Ishikawa (cell line): ENCODE results near the gene EFCAB5.

ENCODE experiments used
- CEBPB ChIP-seq: IDR thresholded peaks from 2 replicates; pipeline ENCODE4 v1.6.1; 2012
- CREB1 ChIP-seq: IDR thresholded peaks from 2 replicates; pipeline ENCODE4 v1.6.1; 2012; ENCODE audit warnings: low read depth
- EGR1 ChIP-seq: IDR thresholded peaks from 2 replicates; pipeline ENCODE4 v1.6.1; 2012
- EP300 ChIP-seq: IDR thresholded peaks from 2 replicates; pipeline ENCODE4 v1.6.1; 2012; ENCODE audit warnings: borderline replicate concordance
- FOXM1 ChIP-seq: IDR thresholded peaks from 2 replicates; pipeline ENCODE4 v1.6.1; 2012; ENCODE audit warnings: low read depth, borderline replicate concordance
- NFIC ChIP-seq: IDR thresholded peaks from 2 replicates; pipeline ENCODE4 v1.6.1; 2012
- RAD21 ChIP-seq: IDR thresholded peaks from 2 replicates; pipeline ENCODE4 v1.6.1; 2012; ENCODE audit warnings: low read depth
- TAF1 ChIP-seq: IDR thresholded peaks from 2 replicates; pipeline ENCODE4 v1.6.1; 2012; ENCODE audit warnings: low read depth, mild to moderate bottlenecking
- TCF12 ChIP-seq: IDR thresholded peaks from 2 replicates; pipeline ENCODE4 v1.6.1; 2012; ENCODE audit warnings: low read depth
- TEAD4 ChIP-seq: IDR thresholded peaks from 2 replicates; pipeline ENCODE4 v1.6.1; 2012
- YY1 ChIP-seq: IDR thresholded peaks from 2 replicates; pipeline ENCODE4 v1.6.1; 2012; ENCODE audit warnings: low read depth
- ZBTB7A ChIP-seq: IDR thresholded peaks from 2 replicates; pipeline ENCODE4 v1.6.1; 2012; ENCODE audit warnings: low read depth
- TF ChIP-seq, protein P1 (sequence below): IDR thresholded peaks from 2 replicates; pipeline ENCODE4 v1.6.1; 2012
- TF ChIP-seq, protein P2 (sequence below): IDR thresholded peaks from 2 replicates; pipeline ENCODE4 v1.6.1; 2012
- TF ChIP-seq, protein P3 (sequence below): IDR thresholded peaks from 2 replicates; pipeline ENCODE4 v1.6.1; 2012; ENCODE audit warnings: low read depth, mild to moderate bottlenecking

The EFCAB5 gene

DNA sequence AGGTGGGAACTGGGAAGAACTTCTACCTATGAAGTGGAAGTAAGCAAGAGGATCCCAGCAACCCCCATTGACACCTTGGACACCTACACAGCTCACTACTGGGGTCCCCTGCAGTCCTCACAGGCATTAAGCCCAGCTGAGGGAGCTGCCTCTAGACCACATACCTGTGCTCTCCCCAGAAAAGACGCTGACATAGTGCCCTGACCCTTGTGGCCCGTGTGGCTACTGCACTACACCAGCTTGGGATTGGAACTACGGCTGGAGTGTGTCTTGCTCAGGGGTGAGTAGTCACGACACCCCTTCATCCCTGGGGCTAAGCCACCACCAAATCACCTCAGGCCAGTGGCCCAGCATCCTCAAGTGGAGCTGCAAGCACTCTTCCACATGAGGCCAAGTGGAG lies 120.9 kb downstream of the EFCAB5 start:
- no peak for TF ChIP-seq FOXM1
- TF ChIP-seq TCF12 = no peak
- TF ChIP-seq RAD21 = no peak
- TF ChIP-seq CREB1 = no peak
- TF ChIP-seq TAF1 = no peak
- TF ChIP-seq, protein P1, sequence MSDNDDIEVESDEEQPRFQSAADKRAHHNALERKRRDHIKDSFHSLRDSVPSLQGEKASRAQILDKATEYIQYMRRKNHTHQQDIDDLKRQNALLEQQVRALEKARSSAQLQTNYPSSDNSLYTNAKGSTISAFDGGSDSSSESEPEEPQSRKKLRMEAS = no peak
- TF ChIP-seq CEBPB = no peak
- TF ChIP-seq EGR1 = no peak
- no peak for TF ChIP-seq YY1
- TF ChIP-seq TEAD4 = no peak
- TF ChIP-seq, protein P2, sequence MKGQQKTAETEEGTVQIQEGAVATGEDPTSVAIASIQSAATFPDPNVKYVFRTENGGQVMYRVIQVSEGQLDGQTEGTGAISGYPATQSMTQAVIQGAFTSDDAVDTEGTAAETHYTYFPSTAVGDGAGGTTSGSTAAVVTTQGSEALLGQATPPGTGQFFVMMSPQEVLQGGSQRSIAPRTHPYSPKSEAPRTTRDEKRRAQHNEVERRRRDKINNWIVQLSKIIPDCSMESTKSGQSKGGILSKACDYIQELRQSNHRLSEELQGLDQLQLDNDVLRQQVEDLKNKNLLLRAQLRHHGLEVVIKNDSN = no peak
- no peak for TF ChIP-seq EP300

DNA sequence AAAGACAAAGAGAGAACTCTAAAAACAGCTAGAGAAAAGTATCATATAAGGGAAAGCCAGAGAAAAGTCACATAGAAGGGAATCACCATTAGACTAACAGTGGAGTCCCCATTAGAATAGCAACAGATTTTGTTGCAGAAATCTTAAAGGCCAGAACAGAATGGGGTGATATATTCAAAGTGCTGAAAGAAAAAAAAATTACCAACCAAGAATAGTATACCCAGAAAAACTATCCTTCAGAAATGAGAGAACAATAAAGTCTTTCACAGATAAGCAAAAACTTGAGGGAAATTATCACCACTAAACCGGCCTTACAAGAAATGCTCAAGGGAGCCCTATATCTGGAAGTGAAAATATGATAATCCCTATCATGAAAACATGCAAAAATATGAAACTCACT lies 123.3 kb downstream of the EFCAB5 start:
- no peak for TF ChIP-seq CEBPB
- TF ChIP-seq ZBTB7A = no peak
- TF ChIP-seq TCF12 = no peak
- TF ChIP-seq YY1 = no peak
- TF ChIP-seq NFIC = no peak
- TF ChIP-seq, protein P3, sequence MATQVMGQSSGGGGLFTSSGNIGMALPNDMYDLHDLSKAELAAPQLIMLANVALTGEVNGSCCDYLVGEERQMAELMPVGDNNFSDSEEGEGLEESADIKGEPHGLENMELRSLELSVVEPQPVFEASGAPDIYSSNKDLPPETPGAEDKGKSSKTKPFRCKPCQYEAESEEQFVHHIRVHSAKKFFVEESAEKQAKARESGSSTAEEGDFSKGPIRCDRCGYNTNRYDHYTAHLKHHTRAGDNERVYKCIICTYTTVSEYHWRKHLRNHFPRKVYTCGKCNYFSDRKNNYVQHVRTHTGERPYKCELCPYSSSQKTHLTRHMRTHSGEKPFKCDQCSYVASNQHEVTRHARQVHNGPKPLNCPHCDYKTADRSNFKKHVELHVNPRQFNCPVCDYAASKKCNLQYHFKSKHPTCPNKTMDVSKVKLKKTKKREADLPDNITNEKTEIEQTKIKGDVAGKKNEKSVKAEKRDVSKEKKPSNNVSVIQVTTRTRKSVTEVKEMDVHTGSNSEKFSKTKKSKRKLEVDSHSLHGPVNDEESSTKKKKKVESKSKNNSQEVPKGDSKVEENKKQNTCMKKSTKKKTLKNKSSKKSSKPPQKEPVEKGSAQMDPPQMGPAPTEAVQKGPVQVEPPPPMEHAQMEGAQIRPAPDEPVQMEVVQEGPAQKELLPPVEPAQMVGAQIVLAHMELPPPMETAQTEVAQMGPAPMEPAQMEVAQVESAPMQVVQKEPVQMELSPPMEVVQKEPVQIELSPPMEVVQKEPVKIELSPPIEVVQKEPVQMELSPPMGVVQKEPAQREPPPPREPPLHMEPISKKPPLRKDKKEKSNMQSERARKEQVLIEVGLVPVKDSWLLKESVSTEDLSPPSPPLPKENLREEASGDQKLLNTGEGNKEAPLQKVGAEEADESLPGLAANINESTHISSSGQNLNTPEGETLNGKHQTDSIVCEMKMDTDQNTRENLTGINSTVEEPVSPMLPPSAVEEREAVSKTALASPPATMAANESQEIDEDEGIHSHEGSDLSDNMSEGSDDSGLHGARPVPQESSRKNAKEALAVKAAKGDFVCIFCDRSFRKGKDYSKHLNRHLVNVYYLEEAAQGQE = no peak
- TF ChIP-seq TAF1 = no peak
- TF ChIP-seq CREB1 = no peak
- TF ChIP-seq TEAD4 = no peak
- TF ChIP-seq RAD21 = no peak
- no peak for TF ChIP-seq EP300
- TF ChIP-seq, protein P2 = no peak
- TF ChIP-seq EGR1 = no peak
- no peak for TF ChIP-seq FOXM1

DNA sequence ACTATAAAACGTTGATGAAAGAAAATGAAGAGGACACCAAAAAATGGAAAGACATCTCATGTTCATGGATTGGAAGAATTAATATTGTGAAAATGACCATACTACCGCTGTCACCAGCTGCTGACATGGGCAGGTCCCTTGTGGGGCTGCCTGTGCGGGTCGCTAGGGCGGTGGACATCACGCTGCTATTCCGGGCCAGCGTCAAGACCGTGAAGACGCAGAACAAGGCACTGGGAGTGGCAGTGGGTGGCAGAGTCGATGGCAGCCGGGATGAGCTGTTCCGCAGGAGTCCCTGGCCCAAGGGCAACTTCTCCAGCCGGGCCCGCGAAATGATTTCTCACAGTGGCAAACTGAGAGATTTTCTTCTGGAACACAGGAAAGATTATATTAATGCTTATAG lies 127.0 kb downstream of the EFCAB5 start:
- no peak for TF ChIP-seq TAF1
- no peak for TF ChIP-seq RAD21
- no peak for TF ChIP-seq TCF12
- no peak for TF ChIP-seq CEBPB
- TF ChIP-seq NFIC = no peak
- TF ChIP-seq, protein P3 = no peak
- TF ChIP-seq CREB1 = no peak
- TF ChIP-seq EGR1 = no peak
- TF ChIP-seq FOXM1 = no peak
- no peak for TF ChIP-seq TEAD4
- TF ChIP-seq, protein P1 = no peak

DNA sequence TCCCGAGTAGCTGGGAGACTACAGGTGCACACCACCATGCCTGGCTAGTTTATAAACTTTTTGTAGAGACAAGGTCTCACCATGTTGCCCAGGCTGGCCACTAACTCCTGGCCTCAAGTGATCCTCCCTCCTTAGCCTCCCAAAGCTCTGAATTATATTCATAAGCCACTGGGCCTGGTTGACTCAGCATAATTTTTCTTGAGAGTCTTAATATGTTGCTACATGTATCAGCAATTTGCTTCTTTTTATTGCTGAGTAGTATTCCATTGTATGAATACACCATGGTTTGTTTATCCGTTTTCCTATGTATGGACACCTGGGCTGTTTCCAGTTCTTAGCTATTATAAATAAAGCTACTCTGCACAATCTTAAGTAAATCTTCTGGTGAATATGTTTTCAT lies 132.8 kb downstream of the EFCAB5 start:
- no peak for TF ChIP-seq RAD21
- TF ChIP-seq YY1 = no peak
- TF ChIP-seq ZBTB7A = no peak
- TF ChIP-seq CEBPB = no peak
- TF ChIP-seq TCF12 = no peak
- TF ChIP-seq TAF1 = no peak
- no peak for TF ChIP-seq NFIC
- TF ChIP-seq CREB1 = no peak
- TF ChIP-seq, protein P3 = no peak
- TF ChIP-seq, protein P2 = no peak
- no peak for TF ChIP-seq FOXM1
- no peak for TF ChIP-seq EGR1
- TF ChIP-seq, protein P1 = no peak
- no peak for TF ChIP-seq EP300
- TF ChIP-seq TEAD4 = no peak
